ENCODE measurements around the gene NHLRC1. TPM values are rescaled to one million over a fixed set of nuclear protein-coding genes. Genes with fewer than 3 reads are reported as not detected.

Gene NHLRC1
- total and polyA plus RNA-seq, 2 of the 13 experiments (the other 11 are each of a cell fraction or from before 2014, with no cell fraction given) = 0.04 to 0.11 TPM

DNA sequence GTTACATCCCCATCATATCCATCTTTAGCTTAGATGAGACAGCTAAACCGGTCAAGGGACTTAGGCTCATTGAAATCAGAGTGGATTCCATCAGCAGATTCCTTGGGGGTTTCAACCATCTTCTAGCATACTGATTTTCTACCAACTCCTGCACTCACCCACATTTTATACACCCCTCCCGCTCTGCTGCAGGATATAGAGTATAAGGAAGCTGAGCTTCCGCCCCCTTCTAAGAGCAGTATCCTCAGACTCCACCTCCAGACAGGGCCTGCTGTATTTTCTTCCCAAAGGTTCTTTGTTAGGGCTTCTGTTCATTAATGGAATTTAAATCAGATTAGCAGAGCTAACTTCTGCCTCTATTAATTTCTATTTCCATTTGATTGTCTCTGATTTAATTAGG lies 9.9 kb upstream of the NHLRC1 start:
- TF ChIP-seq SP140L (CRISPR knock-in tag; IDR thresholded peaks at IDR 0.05; ENCODE audit: borderline replicate concordance) (no peak), ZSCAN21 (CRISPR knock-in tag; IDR thresholded peaks at IDR 0.05; ENCODE audit: borderline replicate concordance) (no peak), ZZZ3 (CRISPR knock-in tag; IDR thresholded peaks at IDR 0.05; ENCODE audit: borderline replicate concordance) (no peak), HNRNPLL (IDR thresholded peaks at IDR 0.05; ENCODE audit: low read depth, low read length, poor library complexity, severe bottlenecking) (no peak), HNRNPL (IDR thresholded peaks at IDR 0.05; ENCODE audit: low read depth, low read length) (no peak), REXO4 (CRISPR knock-in tag; IDR thresholded peaks at IDR 0.05; ENCODE audit: borderline replicate concordance) (no peak), SKIL (CRISPR knock-in tag; IDR thresholded peaks at IDR 0.05; ENCODE audit: borderline replicate concordance) (no peak), ZNF234 (CRISPR knock-in tag; conservative IDR thresholded peaks at IDR 0.05) (no peak), TAF1 (CRISPR knock-in tag; IDR thresholded peaks at IDR 0.05) (no peak)
- TF ChIP-seq, protein P1, sequence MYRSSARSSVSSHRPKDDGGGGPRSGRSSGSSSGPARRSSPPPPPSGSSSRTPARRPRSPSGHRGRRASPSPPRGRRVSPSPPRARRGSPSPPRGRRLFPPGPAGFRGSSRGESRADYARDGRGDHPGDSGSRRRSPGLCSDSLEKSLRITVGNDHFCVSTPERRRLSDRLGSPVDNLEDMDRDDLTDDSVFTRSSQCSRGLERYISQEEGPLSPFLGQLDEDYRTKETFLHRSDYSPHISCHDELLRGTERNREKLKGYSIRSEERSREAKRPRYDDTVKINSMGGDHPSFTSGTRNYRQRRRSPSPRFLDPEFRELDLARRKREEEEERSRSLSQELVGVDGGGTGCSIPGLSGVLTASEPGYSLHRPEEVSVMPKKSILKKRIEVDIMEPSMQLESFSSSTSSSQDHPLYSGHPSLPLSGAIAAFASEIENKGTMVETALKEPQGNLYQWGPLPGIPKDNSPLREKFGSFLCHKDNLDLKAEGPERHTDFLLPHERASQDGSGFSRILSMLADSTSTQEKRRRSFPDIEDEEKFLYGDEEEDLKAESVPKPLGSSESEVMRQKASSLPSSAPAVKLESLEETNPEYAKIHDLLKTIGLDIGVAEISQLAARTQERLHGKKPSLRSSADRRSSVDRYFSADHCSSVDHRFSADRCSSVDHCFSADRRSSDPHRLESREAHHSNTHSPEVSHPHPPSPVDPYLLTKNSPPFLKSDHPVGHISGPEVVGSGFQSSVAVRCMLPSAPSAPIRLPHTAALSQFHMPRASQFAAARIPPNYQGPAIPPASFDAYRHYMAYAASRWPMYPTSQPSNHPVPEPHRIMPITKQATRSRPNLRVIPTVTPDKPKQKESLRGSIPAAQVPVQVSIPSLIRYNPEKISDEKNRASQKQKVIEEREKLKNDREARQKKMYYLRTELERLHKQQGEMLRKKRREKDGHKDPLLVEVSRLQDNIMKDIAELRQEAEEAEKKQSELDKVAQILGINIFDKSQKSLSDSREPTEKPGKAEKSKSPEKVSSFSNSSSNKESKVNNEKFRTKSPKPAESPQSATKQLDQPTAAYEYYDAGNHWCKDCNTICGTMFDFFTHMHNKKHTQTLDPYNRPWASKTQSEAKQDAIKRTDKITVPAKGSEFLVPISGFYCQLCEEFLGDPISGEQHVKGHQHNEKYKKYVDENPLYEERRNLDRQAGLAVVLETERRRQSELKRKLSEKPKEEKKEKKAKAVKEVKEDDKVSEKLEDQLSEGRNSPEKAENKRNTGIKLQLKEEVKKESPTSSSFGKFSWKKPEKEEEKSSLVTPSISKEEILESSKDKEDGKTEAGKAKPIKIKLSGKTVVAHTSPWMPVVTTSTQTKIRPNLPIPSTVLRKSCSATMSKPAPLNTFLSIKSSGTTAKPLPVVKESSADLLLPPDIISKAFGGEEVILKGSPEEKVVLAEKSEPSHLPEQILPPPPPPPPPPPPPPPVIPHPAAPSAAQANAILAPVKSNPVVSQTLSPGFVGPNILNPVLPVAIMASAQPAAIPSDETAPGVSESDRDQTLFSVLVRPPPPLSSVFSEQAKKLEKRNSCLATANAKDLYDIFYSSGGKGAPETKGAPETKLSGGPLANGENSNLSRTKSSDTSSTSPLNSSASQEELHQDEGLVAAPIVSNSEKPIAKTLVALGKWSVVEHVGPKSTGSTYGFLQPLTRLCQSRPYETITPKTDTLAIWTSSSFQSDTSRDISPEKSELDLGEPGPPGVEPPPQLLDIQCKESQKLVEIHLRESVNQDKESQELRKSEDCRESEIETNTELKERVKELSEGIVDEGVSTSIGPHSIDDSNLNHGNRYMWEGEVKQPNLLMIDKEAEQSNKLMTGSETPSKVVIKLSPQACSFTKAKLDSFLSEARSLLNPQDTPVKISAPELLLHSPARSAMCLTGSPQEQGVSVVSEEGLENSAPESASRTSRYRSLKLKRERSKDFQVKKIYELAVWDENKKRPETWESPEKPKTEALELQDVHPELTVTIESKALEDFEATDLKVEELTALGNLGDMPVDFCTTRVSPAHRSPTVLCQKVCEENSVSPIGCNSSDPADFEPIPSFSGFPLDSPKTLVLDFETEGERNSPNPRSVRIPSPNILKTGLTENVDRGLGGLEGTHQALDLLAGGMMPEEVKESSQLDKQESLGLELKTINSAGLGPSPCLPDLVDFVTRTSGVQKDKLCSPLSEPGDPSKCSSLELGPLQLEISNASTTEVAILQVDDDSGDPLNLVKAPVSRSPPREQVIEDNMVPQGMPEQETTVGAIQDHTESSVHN (CRISPR knock-in tag; IDR thresholded peaks at IDR 0.05) = no peak
- no peaks in the 10 kb centered on the region for H4K20me1 ChIP-seq (ENCODE audit: insufficient read depth, low read length)
- no peak overlapping the region for H2AFZ ChIP-seq (ENCODE audit: low read length)
- no peak overlapping the region for H3K4me3 ChIP-seq (replicated peaks in 1 of 3; ENCODE audit: insufficient read depth in 1 of 3, low read depth in 2 of 3, low read length in 3 of 3)
- FAIRE-seq (no peak), ATAC-seq (no peak), DNase-seq (ENCODE audit: low spot score) (no peak)
- no peak overlapping the region for H3K27ac ChIP-seq (ENCODE audit: extremely low read length, insufficient read depth, low read length)
- H3K4me1 ChIP-seq (ENCODE audit: insufficient read depth, low read length) = no peaks in the 10 kb centered on the region
- H3K9ac ChIP-seq (ENCODE audit: insufficient read depth, low read depth, low read length) = no peak overlapping the region
- ChIA-PET POLR2A (no interaction called here), CTCF (ENCODE audit: low intra/inter-chr PET ratio, low total read pairs) (no interaction called here)
- H3K36me3 ChIP-seq (replicated peaks in 1 of 2; ENCODE audit: control insufficient read depth in 1 of 2, insufficient read depth in 2 of 2, low read length in 2 of 2) = peaks cover 1 to 17% of the 10 kb centered on the region in 2 experiments; a peak in 2 of 5 replicates
- H3K79me2 ChIP-seq (ENCODE audit: insufficient read depth, low read length) = no peaks in the 10 kb centered on the region
- H3K27me3 ChIP-seq (ENCODE audit: control insufficient read depth in 1 of 2, insufficient read depth in 2 of 2, low read length in 2 of 2) = no peaks in the 10 kb centered on the region
- WGBS (ENCODE audit: low lambda C conversion rate) = 99% methylated on average over 3 of the region's 3 CpGs
- in situ Hi-C loops (cut with HindIII; ENCODE audit: extremely low pct_ligation_motif_present, low pct_unique_long_range_greater_than_20kb) (no loop called here), intact Hi-C loops (cut with micrococcal nuclease; ENCODE audit: unreplicated experiment) (no loop called here)
- BruUV-seq (replicated peaks) = no TSS peak
- H3K4me2 ChIP-seq (ENCODE audit: low read depth, low read length) = no peak overlapping the region
- H3K9me3 ChIP-seq (ENCODE audit: low read length) = no peaks in the 10 kb centered on the region
